AG20443 (cell line): ENCODE measurements around the gene ASMTL.

Experiments
- DNase-seq: peaks from one replicate; pipeline ENCODE4 v3.0.0; 2012; ENCODE audit warnings: low spot score, mixed read lengths

Gene ASMTL

GRCh38 chrX:1403228-1403627 lies 49.5 kb downstream of the ASMTL start:
- DNase-seq, result no peak

- DNase-seq, result no peak
Observed at GRCh38 chrX:1401611-1402430, 50.9 kb downstream of the ASMTL start.

- DNase-seq, result no peak
Observed at GRCh38 chrX:1400742-1401471, 51.8 kb downstream of the ASMTL start.

GRCh38 chrX:1400049-1400448 lies 52.7 kb downstream of the ASMTL start:
- no peak for DNase-seq

- DNase-seq, result no peak
Observed at GRCh38 chrX:1398431-1399340, 54.0 kb downstream of the ASMTL start.

- DNase-seq, result no peak
Observed at GRCh38 chrX:1397441-1398270, 55.1 kb downstream of the ASMTL start.

- no peak for DNase-seq
Observed at GRCh38 chrX:1397001-1397400, 55.7 kb downstream of the ASMTL start.

- DNase-seq, result no peak
Observed at GRCh38 chrX:1395646-1396216, 57.0 kb downstream of the ASMTL start.

- DNase-seq, result peak; percentile 55
Observed at GRCh38 chrX:1394731-1395501, 57.8 kb downstream of the ASMTL start.

- DNase-seq, result peak; percentile 0
Observed at GRCh38 chrX:1393871-1394615, 58.7 kb downstream of the ASMTL start.

- peak; percentile 70 for DNase-seq
Observed at GRCh38 chrX:1392376-1393068, 60.2 kb downstream of the ASMTL start.

GRCh38 chrX:1391707-1392375 lies 60.9 kb downstream of the ASMTL start, which contains the start of gene SLC25A6:
Gene SLC25A6, minus strand, starts transcription at chrX:1392113. Its CDS starts 104 bp downstream, at chrX:1392009.
- peak; percentile 98 for DNase-seq

GRCh38 chrX:1391370-1391706 lies 61.4 kb downstream of the ASMTL start:
- DNase-seq, result peak; percentile 98

GRCh38 chrX:1390621-1391369 lies 61.9 kb downstream of the ASMTL start:
- DNase-seq, result no peak

GRCh38 chrX:1389993-1390285 lies 62.8 kb downstream of the ASMTL start:
- DNase-seq, result no peak

GRCh38 chrX:1389181-1389992 lies 63.3 kb downstream of the ASMTL start:
- DNase-seq, result no peak

GRCh38 chrX:1388651-1389050 lies 64.1 kb downstream of the ASMTL start:
- no peak for DNase-seq
